SK-N-DZ (cell line): ENCODE data around the gene FAIM2.

Source experiments
- DNase-seq: peaks from one replicate; pipeline ENCODE4 v3.0.0-alpha.2; 2015; ENCODE audit warnings: low spot score

The FAIM2 gene

DNA sequence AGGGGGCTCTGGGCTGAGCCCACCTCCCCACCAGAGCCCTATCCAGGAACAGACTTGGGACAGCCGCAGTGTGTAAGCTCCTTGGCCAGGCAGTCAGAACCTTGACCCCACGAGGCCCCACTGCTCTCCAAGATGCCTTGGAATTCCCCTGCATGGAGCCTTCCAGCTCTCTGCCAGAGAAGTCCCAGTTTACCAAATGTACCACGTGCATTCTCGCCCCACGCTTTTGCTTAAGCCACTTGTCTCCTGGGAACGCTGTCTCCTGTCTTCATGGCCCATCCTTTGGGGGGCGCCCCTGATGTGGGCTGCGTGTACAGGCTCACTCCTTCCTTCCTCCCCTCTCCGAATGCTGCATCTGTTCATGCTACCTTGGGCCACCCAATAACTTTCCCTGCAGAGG lies 7.9 kb downstream of the FAIM2 start:
- DNase-seq, result no peak

DNA sequence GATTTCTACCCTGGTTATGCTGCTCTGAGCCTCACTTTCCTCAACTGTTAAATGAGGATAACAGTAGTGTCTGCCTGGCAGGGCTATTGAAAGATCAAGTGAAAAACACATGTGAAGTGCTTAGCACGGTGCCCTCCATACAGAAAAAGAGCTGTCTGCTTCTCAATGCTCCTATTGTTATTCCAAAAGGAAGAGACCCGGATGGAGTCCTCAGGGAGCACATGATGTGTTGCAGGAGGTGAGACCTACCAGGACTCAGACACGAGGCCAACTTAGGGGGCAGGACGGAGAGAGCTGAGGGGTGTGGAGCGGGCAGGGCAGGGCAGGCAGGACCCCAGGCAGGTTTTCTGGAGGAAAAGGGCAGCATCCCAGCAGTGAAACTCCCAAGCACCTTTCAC lies 8.9 kb downstream of the FAIM2 start:
- DNase-seq, result no peak

DNA sequence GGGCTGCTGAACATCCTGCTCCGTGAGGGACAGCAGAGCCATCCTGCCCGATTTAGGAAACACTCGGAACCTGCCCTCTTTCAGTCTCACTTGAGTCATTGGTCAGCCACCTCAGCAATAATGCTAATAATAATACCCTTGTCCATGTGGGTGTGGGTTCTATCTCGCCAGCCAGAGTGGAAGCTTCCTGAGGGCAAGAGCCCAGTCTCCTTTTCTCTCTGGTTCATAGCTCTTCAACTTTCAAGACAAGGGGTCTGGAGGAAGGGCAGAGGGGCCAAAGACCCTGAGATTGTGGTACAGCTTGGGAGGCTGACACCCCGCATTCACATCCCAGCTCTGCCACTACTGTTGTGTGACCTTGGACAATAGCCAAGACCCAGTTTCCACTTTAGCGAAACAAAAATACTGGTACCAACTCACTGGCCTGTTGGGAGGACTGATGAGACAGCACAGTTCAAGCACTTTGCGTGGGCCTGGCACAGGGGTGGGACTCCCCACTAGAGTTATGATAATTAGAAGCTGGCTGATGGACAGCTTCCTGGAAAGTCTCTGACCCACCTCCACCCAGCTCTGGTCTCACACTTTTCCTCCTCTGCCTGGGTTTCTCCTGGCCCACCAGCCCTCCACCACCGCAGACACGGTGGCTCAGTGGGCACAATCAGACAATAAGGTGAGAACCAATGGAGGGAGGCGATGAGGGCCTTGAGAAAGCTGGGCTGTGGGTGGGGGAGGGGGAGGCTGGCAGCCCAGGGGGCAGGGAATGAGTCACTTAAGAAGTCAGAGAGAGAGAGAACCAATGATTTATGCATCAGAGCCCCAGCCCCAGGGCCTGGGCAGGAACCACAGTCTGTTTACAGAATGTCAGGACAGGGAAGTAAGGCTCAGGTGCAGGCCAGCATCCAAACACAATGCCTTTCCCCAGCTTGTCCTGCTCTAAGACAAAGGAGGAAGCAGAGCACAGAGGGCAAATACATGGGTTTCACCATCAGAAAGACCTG lies 9.6 kb downstream of the FAIM2 start:
- no peak for DNase-seq

DNA sequence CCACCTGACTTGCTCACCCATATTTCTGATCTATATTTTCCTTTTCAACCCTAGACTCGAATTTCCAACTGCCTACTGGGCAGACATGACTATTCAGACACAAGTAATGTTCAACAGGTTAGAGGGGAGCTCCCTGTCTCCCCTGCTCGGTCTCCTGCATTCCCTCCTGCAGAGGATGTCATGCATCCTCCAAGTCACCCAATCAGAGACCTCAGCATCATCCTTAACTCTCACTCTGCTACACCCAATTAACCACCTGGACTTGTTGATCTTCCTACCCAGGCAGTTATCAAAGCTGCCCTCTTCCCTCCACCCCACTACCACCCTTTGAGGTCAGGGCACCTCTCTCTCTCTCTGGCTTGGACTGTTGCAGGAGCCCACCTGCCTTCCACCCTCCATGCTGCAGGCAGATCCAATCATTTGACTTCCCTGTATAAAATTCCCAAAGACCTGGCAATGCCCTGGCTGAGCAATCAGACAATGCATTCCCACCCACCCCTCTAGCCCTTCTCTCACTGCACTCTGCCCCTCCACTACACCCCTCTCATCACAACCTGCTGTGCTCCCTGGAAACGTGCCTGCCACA lies 10.9 kb downstream of the FAIM2 start:
- DNase-seq, result no peak

DNA sequence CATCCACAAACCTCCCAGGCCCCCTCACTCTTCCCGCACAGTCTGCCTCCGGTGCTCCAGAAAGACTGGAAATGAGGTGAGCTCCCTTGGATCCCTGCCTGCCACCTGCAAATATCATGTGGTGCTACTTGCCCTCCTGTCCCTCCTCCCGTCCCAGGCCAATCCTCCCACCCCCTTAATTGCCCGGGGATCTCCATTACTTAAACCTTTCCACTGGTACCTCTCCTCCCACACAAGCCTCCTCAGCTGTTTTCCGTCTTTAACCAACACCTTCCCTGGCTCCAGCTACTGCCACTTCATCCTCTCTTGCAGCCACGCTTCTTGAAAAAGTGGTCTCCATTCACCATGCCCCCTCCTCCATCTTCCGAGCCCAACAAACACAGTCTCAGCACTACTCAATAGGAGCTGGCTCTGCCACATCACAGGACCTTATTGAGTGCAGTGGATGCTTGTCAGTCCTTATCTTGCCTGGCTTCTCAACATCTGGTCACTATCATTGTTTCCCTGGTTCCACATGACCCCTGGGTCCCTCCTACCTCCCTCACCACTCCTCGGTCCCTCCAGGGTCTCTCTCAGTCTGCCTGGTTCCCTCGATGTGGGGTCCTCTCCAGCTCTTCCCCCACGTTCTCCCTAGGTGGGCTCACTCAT lies 11.5 kb downstream of the FAIM2 start:
- peak; percentile 73 for DNase-seq

DNA sequence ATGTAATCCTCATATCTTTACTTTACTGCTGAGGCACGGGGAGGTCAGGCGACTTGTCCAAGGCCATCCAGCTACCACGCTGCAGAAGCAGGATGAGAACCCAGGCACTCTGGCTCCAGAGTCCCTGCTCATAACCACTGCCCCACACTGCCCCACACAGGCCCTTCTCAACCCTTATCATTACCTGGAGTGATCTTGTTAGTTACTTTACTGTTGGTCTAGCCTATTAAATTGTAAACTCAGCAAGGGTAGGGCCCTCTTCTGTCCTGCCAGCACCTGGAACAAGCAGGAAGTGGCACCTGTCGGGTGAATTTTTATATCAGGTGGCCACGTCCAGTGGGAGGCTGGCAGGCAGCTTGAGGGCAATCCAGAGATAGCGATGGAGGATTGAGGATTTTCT lies 12.2 kb downstream of the FAIM2 start:
- DNase-seq, result no peak

DNA sequence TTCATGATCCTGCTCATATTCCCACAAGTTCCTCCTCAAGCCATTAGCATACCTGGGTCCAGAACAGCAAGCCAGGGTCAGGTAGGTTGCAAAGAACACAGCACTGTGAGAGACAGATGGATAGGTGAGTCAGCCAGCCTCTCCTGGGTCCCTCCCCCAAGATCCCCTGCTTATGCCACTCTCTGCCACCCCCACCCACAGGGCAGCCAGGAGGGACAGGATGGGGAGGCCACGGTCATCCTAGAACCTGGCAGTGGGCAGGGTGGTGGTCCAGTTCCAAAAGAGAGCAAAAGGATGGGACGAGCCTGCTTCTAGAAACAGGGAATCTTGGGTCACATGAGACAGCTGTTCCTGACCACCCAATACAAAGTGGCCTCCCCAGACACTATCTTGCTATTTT lies 12.7 kb downstream of the FAIM2 start:
- no peak for DNase-seq

DNA sequence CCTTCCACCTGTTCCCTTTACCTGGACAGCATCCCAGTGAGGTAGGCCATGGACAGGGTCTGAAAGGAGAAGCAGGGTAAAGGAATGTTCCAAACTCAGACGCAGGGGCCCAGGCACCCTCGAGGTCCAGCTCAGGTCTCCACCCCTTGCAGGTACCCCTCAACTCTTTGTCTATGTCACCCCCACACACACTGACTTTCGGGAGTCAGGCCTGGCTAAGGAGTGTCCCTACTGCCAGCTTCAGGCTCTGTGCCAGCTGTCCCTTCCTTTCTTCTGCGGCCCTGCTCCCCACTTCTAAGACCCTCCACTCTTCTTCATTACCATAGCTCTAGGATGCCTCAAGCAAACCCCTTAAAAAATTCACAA lies 13.6 kb downstream of the FAIM2 start:
- DNase-seq, result no peak

DNA sequence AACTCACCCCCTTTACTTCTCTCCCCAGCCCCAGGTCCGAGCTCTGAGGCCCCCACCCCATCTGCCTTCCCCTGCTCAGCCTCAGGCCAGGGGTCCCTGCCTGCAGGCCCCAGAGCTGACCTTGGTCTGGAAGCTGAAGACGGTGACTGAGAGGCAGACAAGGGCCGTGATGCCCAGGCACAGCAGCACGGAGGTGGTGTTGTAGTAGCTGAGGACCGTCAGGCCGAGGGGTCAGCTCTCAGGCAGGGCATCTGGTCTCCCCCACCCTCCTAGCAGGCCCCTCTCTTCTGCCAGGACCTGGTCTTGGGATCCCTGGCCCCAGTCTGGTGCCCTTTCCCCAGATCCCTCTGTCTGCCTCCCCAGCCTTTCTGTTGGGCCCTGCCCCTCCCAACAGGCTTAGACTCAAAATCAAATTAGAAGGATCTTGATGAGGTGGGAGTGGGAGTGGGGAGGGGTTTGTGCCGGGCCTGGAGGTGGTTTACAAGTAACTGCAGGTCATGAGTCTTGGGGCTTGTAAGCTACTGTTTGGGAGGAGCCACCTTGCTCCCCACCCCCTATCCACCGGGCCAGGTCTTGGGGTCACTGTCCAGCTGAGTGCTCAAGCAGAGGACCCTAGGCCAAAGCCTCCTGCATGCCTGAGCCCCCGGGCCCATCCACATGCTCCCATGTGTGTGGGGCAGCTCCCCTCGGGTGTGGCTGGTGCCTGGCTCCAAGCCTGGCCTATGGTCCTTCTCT lies 14.2 kb downstream of the FAIM2 start:
- peak; percentile 81 for DNase-seq

DNA sequence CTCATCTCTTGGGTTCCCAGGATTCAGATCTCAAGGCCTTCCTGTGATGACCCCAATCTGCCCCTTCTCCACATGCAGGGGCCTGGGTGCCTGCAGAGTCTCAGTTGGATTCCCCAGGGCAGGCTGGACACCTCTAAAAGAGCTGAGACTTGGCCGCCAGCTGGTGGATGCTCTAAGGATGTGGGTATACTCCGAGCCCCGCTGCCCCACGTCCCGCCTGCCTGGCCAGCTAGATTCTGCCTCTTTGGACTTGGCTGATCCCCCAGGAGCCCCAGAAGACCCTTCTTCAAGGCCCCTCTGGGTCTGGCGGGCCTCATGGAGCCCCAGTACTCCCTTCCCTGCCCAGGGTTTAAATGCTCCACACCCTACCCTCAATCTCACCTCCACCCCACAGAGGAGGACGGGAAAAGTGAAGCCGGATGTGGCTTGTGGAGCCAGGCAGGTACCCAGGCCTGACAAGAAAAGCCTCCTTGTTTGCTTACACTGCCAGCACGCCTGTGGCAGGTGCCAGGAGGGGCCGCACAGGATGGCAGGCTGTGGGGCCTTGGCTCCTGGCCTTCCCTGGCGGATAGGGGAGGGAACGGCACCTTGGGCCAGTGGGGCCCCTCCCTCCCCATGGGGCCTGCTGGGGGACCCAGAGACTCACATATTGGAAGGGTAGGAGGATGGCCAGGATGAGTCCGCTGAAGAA lies 15.1 kb downstream of the FAIM2 start:
- DNase-seq, result no peak

DNA sequence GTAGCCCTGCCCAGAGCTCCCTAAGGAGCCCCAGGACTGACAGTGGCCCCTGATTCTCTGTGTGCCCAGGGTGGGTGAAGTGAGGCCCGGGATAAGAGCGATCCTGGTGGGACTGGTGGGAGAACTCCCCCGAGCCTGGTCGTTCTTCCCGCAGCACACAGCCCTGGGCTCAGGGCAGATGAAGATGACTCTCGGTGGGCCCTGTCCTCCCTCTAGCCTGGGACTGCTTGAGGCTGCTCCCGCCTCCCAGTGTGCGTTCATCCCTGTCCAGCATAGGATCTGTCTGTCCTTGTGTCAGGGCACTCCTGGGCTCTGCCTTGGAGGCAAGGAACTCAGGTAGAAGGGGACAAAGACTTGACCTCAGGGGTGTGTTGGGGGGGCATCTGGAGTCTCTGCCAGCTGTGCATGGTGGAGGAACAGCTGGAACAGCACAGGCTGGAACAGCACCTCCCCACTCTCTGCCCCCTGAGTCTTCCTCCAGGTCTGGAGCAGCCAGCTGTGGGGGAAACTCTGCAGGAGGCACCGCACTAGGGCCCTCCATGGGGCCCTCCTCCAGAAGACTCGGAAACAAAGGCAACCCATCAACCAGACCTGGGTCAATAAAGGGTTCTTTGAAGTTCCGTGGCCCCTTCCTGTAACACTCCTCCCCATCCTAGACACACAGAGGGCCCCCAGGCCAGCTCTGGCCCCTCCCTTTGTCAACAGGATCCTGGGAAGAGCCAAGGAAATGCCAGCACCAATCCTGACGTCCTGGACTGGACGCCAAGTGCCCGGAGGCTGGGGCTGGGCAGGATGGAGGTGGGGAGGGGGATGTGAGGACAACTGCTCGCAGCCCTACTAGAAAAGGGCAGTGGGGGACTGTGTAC lies 15.9 kb downstream of the FAIM2 start:
- no peak for DNase-seq

DNA sequence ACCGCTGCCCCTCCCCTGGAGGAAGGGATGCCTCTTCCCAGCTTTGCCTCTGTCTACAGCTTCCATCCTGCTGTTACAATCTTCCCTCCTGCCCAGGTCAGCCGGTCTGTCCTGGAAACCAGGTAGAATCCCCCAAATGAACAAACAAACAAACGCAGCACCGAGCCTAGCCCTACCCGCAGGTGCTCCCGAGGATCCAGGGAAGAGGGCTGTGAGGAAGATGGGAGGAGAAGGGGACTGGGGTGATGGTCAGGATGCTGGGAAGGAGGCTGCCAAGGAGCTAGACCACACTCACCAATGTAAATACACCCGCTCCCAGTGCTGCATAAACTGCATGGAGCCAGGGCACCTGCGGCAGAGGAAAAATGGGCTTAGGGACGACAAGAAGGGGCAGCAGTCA lies 16.6 kb downstream of the FAIM2 start:
- DNase-seq, result no peak

DNA sequence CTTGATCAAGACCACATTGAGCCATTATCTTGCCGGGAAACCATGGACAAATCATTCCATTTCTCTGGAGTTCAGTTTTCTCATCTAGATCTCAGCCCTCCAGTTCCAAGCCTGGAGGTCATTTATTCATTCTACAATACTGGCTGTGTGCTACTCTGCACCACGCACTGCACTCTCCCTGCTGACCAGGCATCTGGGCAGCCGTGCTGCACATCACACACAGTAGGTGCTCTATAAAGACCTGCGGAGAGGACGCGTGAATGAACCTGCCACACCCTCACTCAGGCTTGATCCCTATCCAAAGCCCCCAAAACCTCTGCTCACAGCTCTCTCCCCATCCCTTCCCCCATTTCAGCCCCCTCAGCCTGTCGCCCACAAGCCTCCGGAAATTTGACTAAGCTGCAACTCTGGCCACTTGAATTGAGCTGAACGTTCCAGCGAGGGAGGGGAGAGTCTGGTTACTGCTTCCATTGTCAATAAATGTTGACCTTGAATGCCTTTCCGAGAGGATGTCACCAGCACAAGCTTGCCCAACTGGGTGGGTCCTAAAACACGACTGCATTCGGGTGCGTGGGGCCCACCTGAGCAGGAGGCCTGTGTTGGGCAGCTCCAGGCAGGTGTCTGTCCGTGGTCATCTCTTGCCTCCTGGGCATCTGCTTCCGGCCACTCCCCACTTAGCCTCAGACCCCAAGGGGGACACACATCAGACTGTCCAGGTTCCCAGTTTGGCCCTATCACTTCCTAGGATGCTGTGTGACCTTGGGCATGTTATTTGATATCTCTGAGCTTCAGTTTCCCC lies 17.8 kb downstream of the FAIM2 start:
- DNase-seq, result no peak

DNA sequence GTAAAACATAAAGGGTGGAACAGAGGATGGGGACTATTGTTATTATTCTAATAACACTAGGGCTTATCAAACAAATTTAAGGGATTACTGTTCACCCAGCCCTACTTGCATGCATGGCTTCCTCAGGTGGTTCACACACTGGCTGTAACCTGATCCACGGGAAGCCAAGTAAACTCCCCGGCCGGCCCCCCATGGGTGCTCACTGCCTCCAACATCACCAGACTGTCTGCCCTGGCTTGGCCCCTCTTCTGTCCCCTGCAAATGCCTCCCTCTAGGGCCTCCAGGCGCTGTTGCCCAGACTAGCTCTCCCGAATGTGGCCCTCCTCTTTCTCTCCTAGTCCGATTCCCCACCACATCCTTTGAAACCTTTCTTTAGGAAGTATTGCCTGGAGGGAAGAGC lies 18.6 kb downstream of the FAIM2 start:
- no peak for DNase-seq

DNA sequence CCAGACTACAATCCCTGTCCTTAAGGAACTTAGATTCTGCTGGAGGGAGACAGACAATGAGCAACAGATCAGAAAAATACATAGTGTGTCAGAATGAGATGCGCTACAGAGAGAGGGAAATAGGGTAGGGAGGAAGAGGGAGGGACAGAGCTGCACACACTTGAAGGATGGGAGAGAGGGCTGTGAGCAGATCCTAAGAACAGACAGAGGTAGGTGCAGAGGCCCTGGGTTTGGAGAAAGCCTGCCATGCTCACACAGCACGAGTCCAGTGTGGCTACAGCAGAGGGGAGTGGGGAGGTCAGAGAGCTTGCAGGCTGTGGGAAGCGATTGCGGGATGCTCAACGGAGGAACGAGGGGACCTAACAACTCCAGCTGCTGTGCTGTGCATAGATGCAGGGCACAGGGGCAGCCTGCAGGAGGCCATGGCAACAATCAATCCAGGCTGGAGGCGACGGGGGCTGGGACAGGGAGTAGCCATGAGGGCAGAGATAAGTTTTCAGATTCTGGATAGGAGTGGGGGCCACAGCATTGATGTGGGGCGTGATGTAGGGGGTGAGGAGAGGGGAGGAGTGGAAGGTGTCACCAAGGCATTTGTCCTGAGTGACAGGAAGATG lies 20.7 kb downstream of the FAIM2 start:
- DNase-seq, result peak; percentile 61

DNA sequence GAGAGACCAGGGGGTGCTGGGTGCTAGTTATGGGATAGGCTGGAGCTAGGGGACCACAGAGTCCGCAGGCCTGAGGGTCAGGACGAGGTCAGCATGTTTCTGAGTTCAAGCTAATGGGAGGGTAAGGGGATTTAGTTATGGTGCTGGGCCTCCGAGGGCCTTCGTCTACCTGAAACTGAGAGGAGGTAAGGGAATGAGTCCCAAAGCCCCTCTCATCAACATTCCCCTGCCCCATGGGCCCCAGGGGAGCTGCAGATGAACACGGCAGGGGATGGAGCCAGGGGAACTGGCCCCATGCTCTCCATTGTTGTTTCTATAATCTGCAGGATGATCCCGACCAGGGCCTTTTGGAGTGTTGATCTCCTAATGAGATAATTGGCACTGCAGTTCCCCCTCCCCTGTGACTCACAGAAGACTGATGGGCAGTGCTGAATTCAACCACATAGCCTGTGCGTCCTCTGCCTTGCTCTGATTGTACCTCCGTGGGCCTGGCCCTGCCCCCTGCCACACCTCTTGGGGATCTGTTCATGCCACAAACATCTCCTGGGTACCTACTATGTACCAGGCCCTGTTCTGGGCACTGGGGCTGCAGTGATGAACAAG lies 21.4 kb downstream of the FAIM2 start:
- peak; percentile 82 for DNase-seq

DNA sequence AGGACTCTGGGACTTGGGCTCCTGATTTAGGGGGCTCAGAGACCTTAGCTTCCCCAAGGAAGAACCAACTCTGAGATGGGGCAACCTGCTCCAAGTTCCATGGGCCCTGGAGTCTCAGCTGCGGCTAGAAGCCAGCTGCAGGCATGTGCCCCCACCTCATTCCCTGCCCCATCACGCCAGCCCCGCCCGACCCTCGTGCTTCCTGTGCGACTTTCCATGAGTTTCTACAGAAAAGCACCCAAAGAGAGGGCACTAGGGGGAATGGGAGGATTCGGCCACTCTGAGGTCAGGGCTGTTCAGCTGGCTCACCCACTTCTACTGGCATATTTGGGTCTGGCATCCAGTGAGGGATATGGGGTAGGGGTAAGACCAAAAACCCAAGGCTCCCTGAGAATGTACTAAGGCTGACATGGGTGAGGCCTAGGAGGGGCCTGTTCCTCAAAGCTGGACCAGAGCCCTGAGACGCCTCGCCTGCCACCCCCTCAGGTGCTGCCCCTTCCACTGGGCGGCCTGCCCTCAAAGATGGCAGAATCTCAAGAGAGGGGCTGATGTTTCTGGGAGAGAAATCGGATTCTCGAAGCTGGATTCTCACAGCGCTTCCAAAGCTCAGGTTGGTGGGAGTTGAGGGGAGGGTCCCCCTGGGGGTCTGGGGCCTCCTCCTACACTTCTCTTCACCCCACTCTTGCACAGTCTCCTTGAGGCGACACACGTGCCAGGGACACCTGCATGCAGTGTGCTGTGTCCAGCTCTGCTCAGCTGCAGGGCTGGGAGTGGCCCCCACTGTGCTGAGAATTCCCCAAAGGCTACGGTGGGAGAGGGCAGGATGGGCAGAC lies 22.1 kb downstream of the FAIM2 start:
- no peak for DNase-seq
